ENCODE results near the gene ZNF391.
"Not testable (repeated sequence)": the region's sequence is repeated elsewhere in the genome, so short reads cannot be mapped to it uniquely, and the experiment has no call there.

Gene ZNF391

GRCh38 chr6:27424851-27425250 is 36.3 kb downstream of the ZNF391 start:
- DNase-seq = not testable (repeated sequence)

- DNase-seq = no peak
These were observed 37.6 kb downstream of the ZNF391 start for GRCh38 chr6:27426045-27426620.

GRCh38 chr6:27428502-27428901 is 39.9 kb downstream of the ZNF391 start:
- no peak for DNase-seq

- DNase-seq = no peak
These were observed 40.4 kb downstream of the ZNF391 start for GRCh38 chr6:27428966-27429365.

GRCh38 chr6:27433714-27434113 is 45.2 kb downstream of the ZNF391 start:
- DNase-seq = no peak

GRCh38 chr6:27439371-27439770 is 50.8 kb downstream of the ZNF391 start:
- DNase-seq = no peak

- no peak for DNase-seq
These were observed 52.4 kb downstream of the ZNF391 start for GRCh38 chr6:27441001-27441400.

- DNase-seq = no peak
These were observed 54.4 kb downstream of the ZNF391 start for GRCh38 chr6:27442932-27443331.

GRCh38 chr6:27448456-27448855 is 59.9 kb downstream of the ZNF391 start:
- DNase-seq = no peak

- DNase-seq = no peak
These were observed 63.3 kb downstream of the ZNF391 start for GRCh38 chr6:27451660-27452390.

- no peak for DNase-seq
These were observed 63.9 kb downstream of the ZNF391 start for GRCh38 chr6:27452496-27452897.
